NCI-H345 (cell line): Measurements from ENCODE around the gene ATG9B.
A peak's percentile ranks its signal among the peaks of the same experiment; 100 is the strongest.
"Not testable (repeated sequence)": the region's sequence is repeated elsewhere in the genome, so short reads cannot be mapped to it uniquely, and the experiment has no call there.

Experiments
- DNase-seq: peaks from one replicate; lab custom pipeline; 2025; lab: John Stamatoyannopoulos, UW

Gene ATG9B

GRCh38 chr7:151058781-151059366, 34.6 kb upstream of the ATG9B start:
- DNase-seq = peak; percentile 40

GRCh38 chr7:151057989-151058780, 33.9 kb upstream of the ATG9B start:
- peak; percentile 100 for DNase-seq

GRCh38 chr7:151057506-151057988, 33.3 kb upstream of the ATG9B start, which contains the start of gene CDK5:
Gene CDK5, minus strand, starts transcription at chr7:151057897. Its CDS starts 49 bp downstream, at chr7:151057848.
- no peak for DNase-seq

- DNase-seq = no peak
These were observed 32.6 kb upstream of the ATG9B start for GRCh38 chr7:151056666-151057505.

- no peak for DNase-seq
These were observed 32.0 kb upstream of the ATG9B start for GRCh38 chr7:151056283-151056665.

- no peak for DNase-seq
These were observed 29.5 kb upstream of the ATG9B start for GRCh38 chr7:151053751-151054150.

GRCh38 chr7:151053096-151053495, 28.8 kb upstream of the ATG9B start:
- no peak for DNase-seq

- DNase-seq = no peak
These were observed 26.8 kb upstream of the ATG9B start for GRCh38 chr7:151051108-151051507.

GRCh38 chr7:151048911-151049463, 24.7 kb upstream of the ATG9B start:
- DNase-seq = no peak

GRCh38 chr7:151047976-151048815, 23.9 kb upstream of the ATG9B start, which contains the start of gene ASIC3:
Gene ASIC3, plus strand, starts transcription at chr7:151048531. Its CDS starts 355 bp downstream, at chr7:151048886.
- no peak for DNase-seq

- no peak for DNase-seq
These were observed 22.6 kb upstream of the ATG9B start for GRCh38 chr7:151046603-151047573.

- DNase-seq = no peak
These were observed 21.7 kb upstream of the ATG9B start for GRCh38 chr7:151045967-151046366.

- no peak for DNase-seq
These were observed 21.0 kb upstream of the ATG9B start for GRCh38 chr7:151045262-151045661.

GRCh38 chr7:151043959-151044358, 19.7 kb upstream of the ATG9B start:
- no peak for DNase-seq

- DNase-seq = not testable (repeated sequence)
These were observed 19.2 kb upstream of the ATG9B start for GRCh38 chr7:151043449-151043848.

GRCh38 chr7:151040616-151041375, 16.5 kb upstream of the ATG9B start:
- DNase-seq = no peak

- no peak for DNase-seq
These were observed 15.7 kb upstream of the ATG9B start for GRCh38 chr7:151039850-151040548.
